AG09309 (cell line): ENCODE results near the gene RSAD1.

Source experiments
- DNase-seq: peaks from one replicate; pipeline ENCODE4 v3.0.0-alpha.2; 2010; ENCODE audit warnings: low read depth
- H3K4me3 ChIP-seq: 2 replicates; pipeline ENCODE4 v1.5.1; 2011; ENCODE audit warnings: mild to moderate bottlenecking, low read depth, low read length, moderate library complexity; ENCODE audit not compliant: control insufficient read depth
- TF ChIP-seq, protein P1 (sequence below): IDR thresholded peaks from 2 replicates; pipeline ENCODE4 v1.5.1; 2011; ENCODE audit warnings: mild to moderate bottlenecking, low read depth, low read length, inconsistent platforms; ENCODE audit not compliant: insufficient read depth, control insufficient read depth; ENCODE audit errors: missing control alignments

The RSAD1 gene

GRCh38 chr17:50521514-50521913, 42.9 kb downstream of the RSAD1 start:
- H3K4me3 ChIP-seq, result no peak overlapping the region
- DNase-seq, result no peak
- TF ChIP-seq, protein P1, sequence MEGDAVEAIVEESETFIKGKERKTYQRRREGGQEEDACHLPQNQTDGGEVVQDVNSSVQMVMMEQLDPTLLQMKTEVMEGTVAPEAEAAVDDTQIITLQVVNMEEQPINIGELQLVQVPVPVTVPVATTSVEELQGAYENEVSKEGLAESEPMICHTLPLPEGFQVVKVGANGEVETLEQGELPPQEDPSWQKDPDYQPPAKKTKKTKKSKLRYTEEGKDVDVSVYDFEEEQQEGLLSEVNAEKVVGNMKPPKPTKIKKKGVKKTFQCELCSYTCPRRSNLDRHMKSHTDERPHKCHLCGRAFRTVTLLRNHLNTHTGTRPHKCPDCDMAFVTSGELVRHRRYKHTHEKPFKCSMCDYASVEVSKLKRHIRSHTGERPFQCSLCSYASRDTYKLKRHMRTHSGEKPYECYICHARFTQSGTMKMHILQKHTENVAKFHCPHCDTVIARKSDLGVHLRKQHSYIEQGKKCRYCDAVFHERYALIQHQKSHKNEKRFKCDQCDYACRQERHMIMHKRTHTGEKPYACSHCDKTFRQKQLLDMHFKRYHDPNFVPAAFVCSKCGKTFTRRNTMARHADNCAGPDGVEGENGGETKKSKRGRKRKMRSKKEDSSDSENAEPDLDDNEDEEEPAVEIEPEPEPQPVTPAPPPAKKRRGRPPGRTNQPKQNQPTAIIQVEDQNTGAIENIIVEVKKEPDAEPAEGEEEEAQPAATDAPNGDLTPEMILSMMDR, result no peak

DNA sequence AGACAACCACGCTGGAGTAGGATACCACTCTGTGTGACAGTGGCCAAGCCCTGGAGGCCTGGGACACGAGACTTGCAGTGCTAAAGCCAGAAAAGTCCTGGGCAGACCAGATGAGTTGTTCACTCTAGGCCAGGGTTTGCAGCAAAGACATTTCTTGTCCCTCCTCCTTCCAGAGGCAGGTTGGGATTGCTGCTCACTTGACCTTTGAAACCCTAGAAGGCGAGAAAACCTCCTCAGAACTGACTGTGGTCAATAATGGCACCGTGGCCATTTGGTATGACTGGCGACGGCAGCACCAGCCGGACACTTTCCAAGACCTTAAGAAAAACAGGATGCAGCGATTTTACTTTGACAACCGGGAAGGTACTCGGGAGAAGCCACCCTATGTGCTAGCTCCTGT, 44.1 kb downstream of the RSAD1 start:
- DNase-seq, result no peak
- TF ChIP-seq, protein P1, result no peak
- H3K4me3 ChIP-seq, result no peak overlapping the region

DNA sequence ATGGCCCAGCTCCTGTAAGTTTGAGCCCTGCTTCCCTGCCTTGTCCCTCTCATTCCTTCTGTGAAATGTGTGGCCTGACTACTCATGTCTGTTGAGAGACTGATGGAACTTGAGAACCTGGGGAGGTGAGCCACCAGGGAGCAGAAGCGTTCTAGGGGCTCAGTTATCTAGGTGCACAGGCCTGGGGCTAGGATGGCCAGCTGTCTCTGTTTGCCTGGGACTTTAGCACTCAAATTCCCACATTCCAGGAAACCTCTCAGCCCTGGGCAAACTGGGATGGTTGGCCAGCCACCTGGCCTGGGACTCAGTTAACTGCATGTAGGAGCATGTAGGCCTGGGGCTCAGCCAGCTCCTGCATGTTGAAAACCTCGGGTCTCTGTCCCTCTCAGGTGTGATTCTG, 44.5 kb downstream of the RSAD1 start:
- no peak overlapping the region for H3K4me3 ChIP-seq
- TF ChIP-seq, protein P1, result no peak
- DNase-seq, result no peak

- DNase-seq, result no peak
- TF ChIP-seq, protein P1, result no peak
- no peak overlapping the region for H3K4me3 ChIP-seq
Observed at GRCh38 chr17:50524838-50525237, 46.2 kb downstream of the RSAD1 start.

DNA sequence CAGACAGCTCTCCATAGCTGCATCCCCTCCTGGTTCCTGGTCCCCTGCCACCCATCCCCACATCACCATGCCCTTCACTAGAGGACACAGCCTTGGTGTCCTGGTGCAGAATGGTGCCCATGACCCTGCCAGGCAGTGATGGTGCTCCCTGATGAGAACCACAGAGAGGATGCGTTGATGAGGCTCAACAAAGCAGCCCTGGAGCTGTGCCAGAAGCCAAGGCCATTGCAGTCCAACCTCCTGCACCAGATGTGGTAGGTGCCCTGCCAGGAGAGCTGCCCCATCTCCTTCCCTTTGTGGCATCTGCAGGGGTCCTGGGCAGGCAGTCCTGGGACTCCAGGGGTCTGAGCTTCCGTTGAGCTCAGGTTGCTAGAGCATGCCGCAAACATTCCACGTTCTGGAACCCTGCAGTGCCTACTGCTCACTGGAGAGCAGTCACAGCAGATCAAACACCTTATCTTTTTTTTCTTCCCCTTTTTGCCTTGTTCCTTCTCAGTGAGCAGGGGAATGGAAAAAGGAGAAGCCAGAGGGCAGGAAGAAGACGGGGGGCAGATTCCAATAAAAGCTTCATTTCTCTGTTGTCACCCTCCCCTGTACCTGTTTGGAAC, 48.6 kb downstream of the RSAD1 start:
- no peak overlapping the region for H3K4me3 ChIP-seq
- TF ChIP-seq, protein P1, result no peak
- no peak for DNase-seq

GRCh38 chr17:50527949-50528474, 49.4 kb downstream of the RSAD1 start:
- no peak for DNase-seq
- no peak overlapping the region for H3K4me3 ChIP-seq
- TF ChIP-seq, protein P1, result no peak
